Measurements from ENCODE around the gene WLS.

Gene WLS

DNA sequence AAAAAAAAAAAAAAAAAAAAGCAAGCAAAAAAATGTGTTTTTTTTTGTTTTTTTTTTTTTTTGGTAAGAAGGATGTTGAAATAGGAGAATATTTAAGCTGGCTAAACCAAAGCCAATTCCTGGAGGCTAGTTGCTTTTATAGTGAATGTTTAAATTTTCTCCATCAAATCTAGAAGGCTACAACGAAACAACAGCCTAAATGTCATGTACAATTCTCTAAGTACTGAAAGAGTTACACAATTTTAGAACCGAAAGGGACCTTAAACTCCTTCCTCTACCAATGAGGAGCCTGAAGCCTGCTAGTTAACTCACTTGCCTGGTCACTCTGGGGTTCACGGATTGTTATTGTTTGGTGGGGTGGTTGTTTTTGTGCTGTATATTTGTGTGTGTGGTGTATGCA lies 3.5 kb downstream of the WLS start:
- DNase-seq (ENCODE audit: low read depth in 4 of 4, low spot score in 1 of 4), result no peak

DNA sequence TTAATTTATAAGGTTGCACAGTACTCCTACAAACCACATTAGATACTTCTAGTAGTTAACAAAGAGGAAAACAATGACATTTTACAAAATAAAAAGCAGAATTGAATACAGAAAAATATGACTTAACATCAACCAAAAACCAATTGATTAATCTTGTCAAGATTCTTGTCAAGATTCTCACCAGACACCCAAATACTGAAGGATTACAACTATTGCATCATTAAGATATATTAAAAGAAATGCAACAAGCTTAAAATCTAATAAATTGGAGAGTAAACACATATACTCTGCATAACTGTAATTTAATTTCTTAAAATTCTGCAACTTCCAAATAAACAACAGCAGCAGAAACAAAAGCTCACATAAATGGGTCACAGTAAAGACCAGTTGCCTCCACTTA lies 4.7 kb downstream of the WLS start:
- DNase-seq (ENCODE audit: low read depth in 4 of 4, low spot score in 1 of 4), result no peak

- no peak for DNase-seq (ENCODE audit: low read depth in 4 of 4, low spot score in 1 of 4)
These were observed 6.5 kb downstream of the WLS start for GRCh38 chr1:68225781-68226180.

DNA sequence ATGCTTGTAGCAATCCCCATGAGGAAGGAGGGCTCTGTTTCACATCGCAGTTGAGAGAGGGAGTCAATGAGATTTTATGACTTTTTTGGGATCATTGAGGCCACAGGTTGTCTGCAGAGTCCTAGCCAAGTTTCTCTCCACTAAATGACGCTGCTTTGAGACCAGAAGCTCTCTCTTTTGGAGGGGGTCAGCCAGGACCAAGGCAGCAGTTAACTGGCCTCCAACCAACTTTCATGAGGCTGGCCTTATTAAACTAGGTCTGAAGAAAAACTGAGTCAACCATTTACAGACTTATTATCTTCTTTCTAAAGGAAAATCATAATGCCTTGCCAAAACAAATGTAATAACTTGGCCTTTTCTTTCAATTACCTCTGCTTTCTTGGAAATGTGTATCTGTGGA lies 8.6 kb downstream of the WLS start:
- DNase-seq (ENCODE audit: low read depth in 4 of 4, low spot score in 1 of 4), result no peak

GRCh38 chr1:68221980-68222373 lies 10.3 kb downstream of the WLS start:
- DNase-seq (ENCODE audit: low read depth in 4 of 4, low spot score in 1 of 4), result no peak

GRCh38 chr1:68221001-68221979 lies 11.0 kb downstream of the WLS start:
- DNase-seq (ENCODE audit: low read depth in 4 of 4, low spot score in 1 of 4), result no peak

DNA sequence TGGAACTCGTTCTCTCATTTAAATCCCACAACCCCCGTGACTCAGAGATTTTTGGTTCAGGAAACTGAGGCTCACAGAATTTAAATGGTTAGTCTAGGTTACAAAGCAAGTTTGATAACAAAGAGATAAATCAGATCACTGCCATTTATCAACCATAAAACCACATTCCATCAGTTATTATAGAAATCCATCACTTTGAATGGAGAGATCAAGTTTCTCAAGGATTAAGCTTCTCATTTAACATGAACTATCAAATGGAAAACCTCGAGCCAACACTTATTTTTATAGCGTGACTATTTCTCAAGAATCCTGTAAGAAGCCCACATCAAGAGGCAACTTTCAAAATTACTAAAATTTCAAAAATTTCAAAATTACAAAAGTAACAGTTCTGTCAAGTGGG lies 11.9 kb downstream of the WLS start:
- DNase-seq (ENCODE audit: low read depth in 4 of 4, low spot score in 1 of 4), result no peak

DNA sequence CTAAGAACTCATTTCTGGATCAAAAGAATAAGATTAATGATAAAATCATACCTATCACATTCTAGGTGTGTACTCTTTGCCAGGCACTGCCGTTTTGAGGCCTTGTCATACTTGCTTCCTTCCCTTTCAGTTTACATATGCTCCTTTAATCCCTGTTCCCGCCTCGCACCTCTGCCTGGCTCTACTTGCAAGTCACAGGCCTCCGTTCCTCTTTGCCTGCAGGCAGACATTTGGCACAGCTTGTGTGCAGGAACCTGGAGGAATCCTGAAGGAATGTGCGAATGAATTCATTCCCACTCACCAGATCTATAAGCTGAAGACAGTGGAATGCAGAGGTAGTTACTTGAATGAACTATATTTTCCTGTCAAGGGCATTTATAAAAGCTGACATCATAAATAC lies 13.8 kb downstream of the WLS start:
- DNase-seq (ENCODE audit: low read depth in 4 of 4, low spot score in 1 of 4), result no peak

- no peak for DNase-seq (ENCODE audit: low read depth in 4 of 4, low spot score in 1 of 4)
These were observed 14.7 kb downstream of the WLS start for GRCh38 chr1:68217618-68218017.

GRCh38 chr1:68217060-68217554 lies 15.2 kb downstream of the WLS start:
- DNase-seq (ENCODE audit: low read depth in 4 of 4, low spot score in 1 of 4), result no peak

GRCh38 chr1:68216089-68216772 lies 16.1 kb downstream of the WLS start:
- DNase-seq (ENCODE audit: low read depth in 4 of 4, low spot score in 1 of 4), result no peak

DNA sequence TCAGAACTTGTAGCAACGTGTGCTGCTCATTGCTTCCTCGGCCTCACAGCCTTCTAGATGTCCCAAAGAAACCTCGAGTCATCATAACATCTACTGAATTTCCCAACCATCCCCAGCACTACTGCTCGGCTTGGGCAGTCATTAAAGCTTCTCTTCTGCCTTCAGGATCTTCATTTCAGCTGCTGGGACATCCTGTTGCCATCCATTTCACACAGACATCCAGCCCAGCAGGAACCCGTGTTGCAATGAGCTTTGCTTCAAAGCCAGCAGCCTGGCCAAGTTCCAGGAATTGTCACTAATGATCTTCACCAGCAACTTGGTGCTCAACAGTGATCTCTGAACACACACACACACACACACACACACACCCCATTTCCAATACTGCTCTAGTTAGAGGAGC lies 18.5 kb downstream of the WLS start:
- no peak for DNase-seq (ENCODE audit: low read depth in 4 of 4, low spot score in 1 of 4)

GRCh38 chr1:68211761-68212380 lies 20.5 kb downstream of the WLS start:
- DNase-seq (ENCODE audit: low read depth in 4 of 4, low spot score in 1 of 4), result no peak

DNA sequence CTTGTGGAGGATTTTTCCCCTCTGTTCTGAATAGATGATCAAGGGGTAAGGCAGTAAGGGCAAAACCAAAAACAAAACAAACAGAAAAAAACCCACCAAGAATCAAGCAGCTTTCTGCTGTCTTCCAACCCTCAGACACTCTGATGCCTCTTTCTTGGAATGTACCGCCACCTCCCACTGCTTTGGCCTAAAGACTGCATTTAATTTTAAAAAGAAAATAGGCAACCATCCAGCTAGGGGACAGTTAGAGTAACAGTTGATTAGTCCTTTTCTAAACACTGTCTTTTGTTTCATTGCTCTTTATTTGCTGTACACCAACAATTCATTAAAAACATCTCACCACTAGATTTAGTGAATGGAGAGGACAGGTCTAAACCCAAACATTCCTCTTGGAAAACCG lies 21.5 kb downstream of the WLS start:
- DNase-seq (ENCODE audit: low read depth in 4 of 4, low spot score in 1 of 4), result no peak

GRCh38 chr1:68210027-68210426 lies 22.3 kb downstream of the WLS start:
- DNase-seq (ENCODE audit: low read depth in 4 of 4, low spot score in 1 of 4), result no peak

DNA sequence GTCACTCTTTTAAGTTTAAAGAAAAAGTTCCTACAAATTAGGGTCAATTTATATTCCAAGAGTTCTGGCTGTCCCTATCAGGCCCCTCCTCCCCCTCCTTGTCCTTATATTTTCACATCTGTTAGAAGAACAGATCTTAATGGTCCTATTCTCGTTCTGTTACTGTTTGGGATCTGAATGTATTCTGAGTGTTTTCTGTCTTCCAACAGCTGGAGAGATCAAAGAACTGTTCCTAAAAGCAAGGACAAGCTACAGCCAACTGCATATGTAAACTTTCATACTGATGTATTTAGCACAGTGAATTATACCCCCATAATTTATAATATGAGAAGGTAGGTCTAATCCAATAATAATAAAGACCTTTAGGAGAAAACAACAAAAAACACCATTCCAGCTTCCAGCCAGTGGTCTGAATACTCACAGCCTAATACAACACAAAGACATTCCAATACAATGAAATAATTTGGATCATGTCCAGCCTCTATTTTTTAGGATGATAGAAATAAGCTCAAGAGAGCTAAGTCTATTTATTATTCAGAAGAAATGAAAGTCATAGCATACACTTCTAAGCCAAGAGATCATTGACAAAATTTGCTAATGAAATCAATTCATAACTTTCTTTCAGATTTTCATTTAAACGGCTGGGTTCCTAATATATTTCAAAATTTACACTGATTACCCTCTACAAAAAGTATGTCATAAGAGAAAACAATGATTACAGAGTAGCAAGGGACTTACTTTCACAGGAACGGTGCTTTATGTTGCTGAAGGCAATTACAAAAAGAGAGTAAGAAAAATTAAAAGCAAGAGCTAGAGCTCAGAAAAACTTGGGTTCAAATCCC lies 25.3 kb downstream of the WLS start:
- DNase-seq (ENCODE audit: low read depth in 4 of 4, low spot score in 1 of 4), result no peak

DNA sequence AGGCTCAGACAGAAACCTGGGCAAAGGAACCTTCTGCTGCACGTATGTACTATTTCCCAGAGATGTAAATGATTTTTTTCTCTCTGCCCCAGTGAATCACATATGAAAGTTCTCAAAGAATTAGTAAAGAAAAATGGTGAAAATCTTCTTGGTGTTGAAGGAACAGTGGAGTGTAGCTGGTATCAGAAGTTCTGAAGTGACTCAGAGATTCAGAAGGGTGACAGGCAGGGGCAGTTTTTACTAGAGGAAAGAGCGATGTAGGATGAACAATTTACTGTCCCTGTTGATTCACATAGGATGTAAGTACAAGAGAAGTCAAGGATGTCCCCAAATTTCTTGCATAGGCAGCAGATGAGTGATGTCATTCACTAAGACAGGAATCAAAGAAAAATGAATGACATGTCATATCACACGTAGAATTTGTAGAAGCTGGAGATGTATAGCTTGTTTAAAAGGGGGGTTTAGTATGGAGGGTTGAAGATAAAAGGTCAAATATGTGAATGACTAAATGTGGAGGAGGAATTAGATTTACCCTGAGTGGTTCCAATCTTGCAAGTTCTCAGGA lies 26.4 kb downstream of the WLS start:
- no peak for DNase-seq (ENCODE audit: low read depth in 4 of 4, low spot score in 1 of 4)

DNA sequence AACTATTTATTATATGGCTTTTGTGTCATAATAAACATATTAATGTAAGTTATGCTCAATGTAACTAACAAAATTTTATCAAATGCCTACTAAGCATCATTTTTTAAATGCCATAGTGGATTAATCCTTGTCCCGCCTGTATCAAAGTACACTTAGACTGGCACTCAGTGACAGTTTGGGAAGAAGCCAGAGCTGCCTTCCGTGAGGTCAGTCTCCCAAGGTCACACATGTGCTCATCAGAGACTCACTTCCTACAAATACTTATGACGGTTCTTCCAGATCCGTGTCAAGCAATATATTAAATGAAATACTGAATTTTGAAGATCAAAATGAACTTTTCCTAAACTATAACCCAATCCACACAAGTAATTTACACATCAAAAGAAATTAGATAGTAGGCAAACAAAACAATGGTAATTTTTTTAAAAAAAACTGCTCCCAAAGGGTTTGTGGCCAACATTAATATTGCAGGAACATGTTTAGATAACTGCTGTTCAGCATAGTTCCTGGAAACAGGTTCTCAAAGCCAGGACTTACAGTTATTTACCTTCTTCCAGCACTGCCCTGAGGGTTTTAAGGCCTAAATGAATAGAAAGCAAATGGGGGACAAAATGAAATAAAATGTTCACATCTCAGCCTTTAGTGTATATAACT lies 27.2 kb downstream of the WLS start:
- DNase-seq (ENCODE audit: low read depth in 4 of 4, low spot score in 1 of 4), result no peak

GRCh38 chr1:68202239-68202832 lies 30.0 kb downstream of the WLS start:
- no peak for DNase-seq (ENCODE audit: low read depth in 4 of 4, low spot score in 1 of 4)

Data from stimulated activated CD4-positive, alpha-beta T cell treated with anti-CD3 and anti-CD28 coated beads, Interleukin-1b, Interleukin-23, amount 100 ng/mL, for 24 hours (primary cell).